ENCODE results near the gene HES4.
"Not testable (repeated sequence)": the region's sequence is repeated elsewhere in the genome, so short reads cannot be mapped to it uniquely, and the experiment has no call there.

HES4 gene

GRCh38 chr1:978835-979743, 20.8 kb downstream of the HES4 start:
- no peak for DNase-seq (ENCODE audit: low spot score)

- no peak for DNase-seq (ENCODE audit: low spot score)
These were observed 21.6 kb downstream of the HES4 start for GRCh38 chr1:978069-978834.

- not testable (repeated sequence) for DNase-seq (ENCODE audit: low spot score)
These were observed 23.1 kb downstream of the HES4 start for GRCh38 chr1:976791-977190.

- no peak for DNase-seq (ENCODE audit: low spot score)
These were observed 23.8 kb downstream of the HES4 start for GRCh38 chr1:975896-976683.

- no peak for DNase-seq (ENCODE audit: low spot score)
These were observed 24.5 kb downstream of the HES4 start for GRCh38 chr1:975365-975764.

GRCh38 chr1:974687-975328, 25.1 kb downstream of the HES4 start:
- DNase-seq (ENCODE audit: low spot score): no peak

- no peak for DNase-seq (ENCODE audit: low spot score)
These were observed 25.6 kb downstream of the HES4 start for GRCh38 chr1:974293-974640.

GRCh38 chr1:973459-974292, 26.2 kb downstream of the HES4 start:
- DNase-seq (ENCODE audit: low spot score): no peak

GRCh38 chr1:972726-973458, 27.0 kb downstream of the HES4 start:
- no peak for DNase-seq (ENCODE audit: low spot score)

GRCh38 chr1:971751-972506, 28.0 kb downstream of the HES4 start:
- no peak for DNase-seq (ENCODE audit: low spot score)

- no peak for DNase-seq (ENCODE audit: low spot score)
These were observed 28.7 kb downstream of the HES4 start for GRCh38 chr1:970973-971730.

GRCh38 chr1:970242-970972, 29.5 kb downstream of the HES4 start:
- DNase-seq (ENCODE audit: low spot score): no peak

- DNase-seq (ENCODE audit: low spot score): no peak
These were observed 30.5 kb downstream of the HES4 start for GRCh38 chr1:969260-969855.

GRCh38 chr1:967466-968343, 32.2 kb downstream of the HES4 start:
- no peak for DNase-seq (ENCODE audit: low spot score)

GRCh38 chr1:966704-967300, 33.1 kb downstream of the HES4 start:
- DNase-seq (ENCODE audit: low spot score): no peak

GRCh38 chr1:966135-966703, 33.7 kb downstream of the HES4 start, which contains the start of gene PLEKHN1:
PLEKHN1 (plus strand) TSS chr1:966482; CDS start chr1:966532, 50 bp downstream.
- no peak for DNase-seq (ENCODE audit: low spot score)

Data from pons (tissue), 1 donor.